ENCODE measurements around the gene CDC14A. TPM values are rescaled to one million over a fixed set of nuclear protein-coding genes. Genes with fewer than 3 reads are reported as not detected.

CDC14A gene
- total RNA-seq, 1 experiment from 2014 or later = 6.8 TPM

GRCh38 chr1:100530141-100530540 lies 177.8 kb downstream of the CDC14A start:
- peaks cover 26% of the 10 kb centered on the region for H3K4me1 ChIP-seq (ENCODE audit: insufficient read depth, low read length, poor library complexity, severe bottlenecking)
- BruUV-seq (replicated peaks) = no TSS peak
- POLR2A ChIA-PET (ENCODE audit: low non-redundant PET) = no interaction called here
- H3K4me3 ChIP-seq (ENCODE audit: low read depth, low read length, poor library complexity, severe bottlenecking) = no peak overlapping the region
- H3K27ac ChIP-seq (ENCODE audit: low read depth, low read length, poor library complexity, severe bottlenecking) = no peak overlapping the region
- no peak for TF ChIP-seq CTCF (conservative IDR thresholded peaks at IDR 0.05; ENCODE audit: low read depth, low read length)
- TF ChIP-seq EZH2 (IDR thresholded peaks at IDR 0.05; ENCODE audit: borderline replicate concordance, low read depth, low read length, poor library complexity, severe bottlenecking) = no peak
- H3K36me3 ChIP-seq (ENCODE audit: insufficient read depth, low read length, poor library complexity, severe bottlenecking) = no peaks in the 10 kb centered on the region
- intact Hi-C loops (cut with micrococcal nuclease; ENCODE audit: unreplicated experiment) = no loop called here
- no peaks in the 10 kb centered on the region for H3K27me3 ChIP-seq (replicated peaks; ENCODE audit: insufficient read depth, low read depth, low read length, poor library complexity)
- no peaks in the 10 kb centered on the region for H3K9me3 ChIP-seq (ENCODE audit: low read depth, low read length, poor library complexity, severe bottlenecking)
- no peak for DNase-seq (ENCODE audit: low spot score)
- CTCF ChIA-PET = no interaction called here

- CTCF ChIA-PET = interaction anchor here (0.5 kb wide), 1 partner anchor 8 kb away, joined by 5 read pairs; no protein-coding TSS in a partner anchor
Observed at GRCh38 chr1:100530880-100531487, 178.7 kb downstream of the CDC14A start.

GRCh38 chr1:100532645-100533044 lies 180.3 kb downstream of the CDC14A start:
- ChIA-PET POLR2A (ENCODE audit: low non-redundant PET) (no interaction called here), CTCF (no interaction called here)
- Histone ChIP-seq H3K4me3 (ENCODE audit: low read depth, low read length, poor library complexity, severe bottlenecking) (no peak overlapping the region), H3K9me3 (ENCODE audit: low read depth, low read length, poor library complexity, severe bottlenecking) (no peaks in the 10 kb centered on the region), H3K4me1 (ENCODE audit: insufficient read depth, low read length, poor library complexity, severe bottlenecking) (peaks cover 26% of the 10 kb centered on the region), H3K36me3 (ENCODE audit: insufficient read depth, low read length, poor library complexity, severe bottlenecking) (no peaks in the 10 kb centered on the region), H3K27ac (ENCODE audit: low read depth, low read length, poor library complexity, severe bottlenecking) (no peak overlapping the region), H3K27me3 (replicated peaks; ENCODE audit: insufficient read depth, low read depth, low read length, poor library complexity) (peaks cover 19% of the 10 kb centered on the region)
- intact Hi-C loops (cut with micrococcal nuclease; ENCODE audit: unreplicated experiment) = no loop called here
- TF ChIP-seq EZH2 (IDR thresholded peaks at IDR 0.05; ENCODE audit: borderline replicate concordance, low read depth, low read length, poor library complexity, severe bottlenecking) (no peak), CTCF (conservative IDR thresholded peaks at IDR 0.05; ENCODE audit: low read depth, low read length) (no peak)
- DNase-seq (ENCODE audit: low spot score) = no peak
- no TSS peak for BruUV-seq (replicated peaks)

More at GRCh38 chr1:100530880-100531487, 178.7 kb downstream of the CDC14A start:
- Histone ChIP-seq H3K4me1 (ENCODE audit: insufficient read depth, low read length, poor library complexity, severe bottlenecking) (peaks cover 26% of the 10 kb centered on the region), H3K27ac (ENCODE audit: low read depth, low read length, poor library complexity, severe bottlenecking) (peak overlapping the region; percentile 6), H3K9me3 (ENCODE audit: low read depth, low read length, poor library complexity, severe bottlenecking) (no peaks in the 10 kb centered on the region), H3K27me3 (replicated peaks; ENCODE audit: insufficient read depth, low read depth, low read length, poor library complexity) (peaks cover 3% of the 10 kb centered on the region), H3K4me3 (ENCODE audit: low read depth, low read length, poor library complexity, severe bottlenecking) (no peak overlapping the region), H3K36me3 (ENCODE audit: insufficient read depth, low read length, poor library complexity, severe bottlenecking) (no peaks in the 10 kb centered on the region)
- POLR2A ChIA-PET (ENCODE audit: low non-redundant PET) = no interaction called here
- BruUV-seq (replicated peaks) = no TSS peak
- intact Hi-C loops (cut with micrococcal nuclease; ENCODE audit: unreplicated experiment) = no loop called here
- peak; percentile 56 for DNase-seq (ENCODE audit: low spot score)
- TF ChIP-seq EZH2 (IDR thresholded peaks at IDR 0.05; ENCODE audit: borderline replicate concordance, low read depth, low read length, poor library complexity, severe bottlenecking) (no peak), CTCF (conservative IDR thresholded peaks at IDR 0.05; ENCODE audit: low read depth, low read length) (no peak)
